ENCODE data around the gene LRP1B.

LRP1B gene

GRCh38 chr2:141534666-141535362 lies 596.0 kb downstream of the LRP1B start:
- peak overlapping the region; percentile 67 for H2AFZ ChIP-seq (ENCODE audit: low read length)
- H3K4me2 ChIP-seq (ENCODE audit: low read depth, low read length, poor library complexity, severe bottlenecking) = peak overlapping the region; percentile 63
- H3K9ac ChIP-seq (ENCODE audit: low read depth, low read length, poor library complexity, severe bottlenecking) = no peak overlapping the region

GRCh38 chr2:141529659-141530058 lies 601.2 kb downstream of the LRP1B start:
- Histone ChIP-seq H3K4me2 (ENCODE audit: low read depth, low read length, poor library complexity, severe bottlenecking) (no peak overlapping the region), H3K9ac (ENCODE audit: low read depth, low read length, poor library complexity, severe bottlenecking) (no peak overlapping the region), H2AFZ (ENCODE audit: low read length) (no peak overlapping the region), H3K9me3 (ENCODE audit: insufficient read depth, low read depth, low read length) (no peaks in the 10 kb centered on the region), H3F3A (ENCODE audit: low read depth) (no peaks in the 10 kb centered on the region), H3K79me2 (ENCODE audit: insufficient read depth, low read length) (no peaks in the 10 kb centered on the region), H3K9me2 (replicated peaks; ENCODE audit: low read depth, low read length) (no peaks in the 10 kb centered on the region), H3K27me3 (ENCODE audit: insufficient read depth, low read length, poor library complexity, severe bottlenecking) (no peaks in the 10 kb centered on the region), H3K36me3 (ENCODE audit: insufficient read depth, low read length) (no peaks in the 10 kb centered on the region), H3K4me1 (ENCODE audit: insufficient read depth, low read length, poor library complexity, severe bottlenecking) (peaks cover 7% of the 10 kb centered on the region), H4K20me1 (ENCODE audit: insufficient read depth, low read length, poor library complexity, severe bottlenecking) (no peaks in the 10 kb centered on the region), H3K4me3 (ENCODE audit: low read length, poor library complexity, severe bottlenecking) (no peak overlapping the region)
- no peak for TF ChIP-seq CTCF (conservative IDR thresholded peaks at IDR 0.05; ENCODE audit: low read length)
- TF ChIP-seq EZH2phosphoT487 (IDR thresholded peaks at IDR 0.05; ENCODE audit: borderline replicate concordance) = no peak

More at GRCh38 chr2:141534666-141535362, 596.0 kb downstream of the LRP1B start:
- Histone ChIP-seq H4K20me1 (ENCODE audit: insufficient read depth, low read length, poor library complexity, severe bottlenecking) (no peaks in the 10 kb centered on the region), H3K9me2 (replicated peaks; ENCODE audit: low read depth, low read length) (no peaks in the 10 kb centered on the region), H3K4me1 (ENCODE audit: insufficient read depth, low read length, poor library complexity, severe bottlenecking) (peaks cover 17% of the 10 kb centered on the region), H3K9me3 (ENCODE audit: insufficient read depth, low read depth, low read length) (no peaks in the 10 kb centered on the region), H3F3A (ENCODE audit: low read depth) (no peaks in the 10 kb centered on the region), H3K79me2 (ENCODE audit: insufficient read depth, low read length) (no peaks in the 10 kb centered on the region), H3K36me3 (ENCODE audit: insufficient read depth, low read length) (no peaks in the 10 kb centered on the region), H3K4me3 (ENCODE audit: low read length, poor library complexity, severe bottlenecking) (peak overlapping the region; percentile 37), H3K27me3 (ENCODE audit: insufficient read depth, low read length, poor library complexity, severe bottlenecking) (no peaks in the 10 kb centered on the region)
- TF ChIP-seq CTCF (conservative IDR thresholded peaks at IDR 0.05; ENCODE audit: low read length) (no peak), EZH2phosphoT487 (IDR thresholded peaks at IDR 0.05; ENCODE audit: borderline replicate concordance) (no peak)

GRCh38 chr2:141528990-141529389 lies 601.8 kb downstream of the LRP1B start:
- H3K4me2 ChIP-seq (ENCODE audit: low read depth, low read length, poor library complexity, severe bottlenecking) = no peak overlapping the region
- H3K9me3 ChIP-seq (ENCODE audit: insufficient read depth, low read depth, low read length) = no peaks in the 10 kb centered on the region
- H3K27me3 ChIP-seq (ENCODE audit: insufficient read depth, low read length, poor library complexity, severe bottlenecking) = no peaks in the 10 kb centered on the region
- peaks cover under 1% of the 10 kb centered on the region for H3K4me1 ChIP-seq (ENCODE audit: insufficient read depth, low read length, poor library complexity, severe bottlenecking)
- no peak for TF ChIP-seq CTCF (conservative IDR thresholded peaks at IDR 0.05; ENCODE audit: low read length)
- TF ChIP-seq EZH2phosphoT487 (IDR thresholded peaks at IDR 0.05; ENCODE audit: borderline replicate concordance) = no peak
- no peaks in the 10 kb centered on the region for H3K9me2 ChIP-seq (replicated peaks; ENCODE audit: low read depth, low read length)
- H3K79me2 ChIP-seq (ENCODE audit: insufficient read depth, low read length) = no peaks in the 10 kb centered on the region
- H3K9ac ChIP-seq (ENCODE audit: low read depth, low read length, poor library complexity, severe bottlenecking) = no peak overlapping the region
- no peaks in the 10 kb centered on the region for H3K36me3 ChIP-seq (ENCODE audit: insufficient read depth, low read length)
- no peak overlapping the region for H2AFZ ChIP-seq (ENCODE audit: low read length)
- no peaks in the 10 kb centered on the region for H4K20me1 ChIP-seq (ENCODE audit: insufficient read depth, low read length, poor library complexity, severe bottlenecking)
- no peaks in the 10 kb centered on the region for H3F3A ChIP-seq (ENCODE audit: low read depth)
- H3K4me3 ChIP-seq (ENCODE audit: low read length, poor library complexity, severe bottlenecking) = no peak overlapping the region
